ENCODE measurements around the gene CD2. TPM values are rescaled to one million over a fixed set of nuclear protein-coding genes. Genes with fewer than 3 reads are reported as not detected.

The CD2 gene
- total RNA-seq, 6 donors from 2014 or later: 3.8 to 23.5 (median 7.9) TPM

DNA sequence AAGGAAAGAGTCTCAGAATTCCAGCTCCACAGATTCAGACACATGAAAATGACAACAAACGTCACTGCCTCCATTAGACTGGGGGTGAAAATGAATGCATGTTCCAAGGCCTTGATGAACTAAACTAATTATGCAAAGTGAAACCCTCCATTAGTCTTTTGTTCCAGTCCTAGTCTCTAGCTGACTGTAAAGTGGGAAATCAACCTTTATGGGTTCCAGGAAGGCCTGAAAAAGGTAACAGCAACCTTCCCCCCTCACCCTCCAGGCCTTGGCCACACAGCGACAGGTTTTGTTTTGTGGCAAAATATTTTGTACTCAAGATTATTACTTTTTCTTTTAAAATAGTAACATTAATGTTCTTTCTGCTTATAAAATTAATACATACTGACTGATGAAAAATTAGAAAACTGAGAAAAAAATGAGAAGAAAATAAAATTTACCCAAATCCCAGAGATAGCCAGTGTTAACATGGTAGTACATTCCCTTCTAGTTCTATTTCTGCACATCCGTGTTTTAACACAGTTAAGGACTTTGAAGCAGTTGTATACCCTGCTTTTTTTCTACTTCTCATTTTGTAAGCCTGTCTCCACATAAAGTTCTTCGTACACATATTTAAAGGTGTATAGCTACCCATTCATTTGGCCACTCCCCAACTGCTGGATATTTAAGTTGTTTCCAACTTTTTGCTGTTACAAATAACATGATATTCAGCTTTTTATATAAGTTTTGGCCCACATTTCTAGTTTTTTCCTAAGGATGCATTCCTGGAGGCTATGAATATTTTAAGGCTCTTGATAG is 60.9 kb downstream of the CD2 start:
- Histone ChIP-seq H3K4me1 (no peaks in the 10 kb centered on the region), H3K27me3 (no peaks in the 10 kb centered on the region), H3K27ac (no peak overlapping the region), H3K4me3 (no peak overlapping the region), H3K9me3 (peaks cover 0 to 13% (median 2%) of the 10 kb centered on the region in 4 donors), H3K36me3 (no peaks in the 10 kb centered on the region)
- 74 to 82% methylated on average over 4 of the region's 4 CpGs for WGBS, 2 donors
- ATAC-seq (ENCODE audit: low FRiP score in 2 of 2) (no peak), DNase-seq (no peak)
- no peak for TF ChIP-seq POLR2A (IDR thresholded peaks at IDR 0.05)
- TF ChIP-seq EP300 (IDR thresholded peaks at IDR 0.05): no peak
- no peak for TF ChIP-seq POLR2AphosphoS5 (IDR thresholded peaks at IDR 0.05)
- TF ChIP-seq, protein P1, sequence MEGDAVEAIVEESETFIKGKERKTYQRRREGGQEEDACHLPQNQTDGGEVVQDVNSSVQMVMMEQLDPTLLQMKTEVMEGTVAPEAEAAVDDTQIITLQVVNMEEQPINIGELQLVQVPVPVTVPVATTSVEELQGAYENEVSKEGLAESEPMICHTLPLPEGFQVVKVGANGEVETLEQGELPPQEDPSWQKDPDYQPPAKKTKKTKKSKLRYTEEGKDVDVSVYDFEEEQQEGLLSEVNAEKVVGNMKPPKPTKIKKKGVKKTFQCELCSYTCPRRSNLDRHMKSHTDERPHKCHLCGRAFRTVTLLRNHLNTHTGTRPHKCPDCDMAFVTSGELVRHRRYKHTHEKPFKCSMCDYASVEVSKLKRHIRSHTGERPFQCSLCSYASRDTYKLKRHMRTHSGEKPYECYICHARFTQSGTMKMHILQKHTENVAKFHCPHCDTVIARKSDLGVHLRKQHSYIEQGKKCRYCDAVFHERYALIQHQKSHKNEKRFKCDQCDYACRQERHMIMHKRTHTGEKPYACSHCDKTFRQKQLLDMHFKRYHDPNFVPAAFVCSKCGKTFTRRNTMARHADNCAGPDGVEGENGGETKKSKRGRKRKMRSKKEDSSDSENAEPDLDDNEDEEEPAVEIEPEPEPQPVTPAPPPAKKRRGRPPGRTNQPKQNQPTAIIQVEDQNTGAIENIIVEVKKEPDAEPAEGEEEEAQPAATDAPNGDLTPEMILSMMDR (IDR thresholded peaks at IDR 0.05): no peak

DNA sequence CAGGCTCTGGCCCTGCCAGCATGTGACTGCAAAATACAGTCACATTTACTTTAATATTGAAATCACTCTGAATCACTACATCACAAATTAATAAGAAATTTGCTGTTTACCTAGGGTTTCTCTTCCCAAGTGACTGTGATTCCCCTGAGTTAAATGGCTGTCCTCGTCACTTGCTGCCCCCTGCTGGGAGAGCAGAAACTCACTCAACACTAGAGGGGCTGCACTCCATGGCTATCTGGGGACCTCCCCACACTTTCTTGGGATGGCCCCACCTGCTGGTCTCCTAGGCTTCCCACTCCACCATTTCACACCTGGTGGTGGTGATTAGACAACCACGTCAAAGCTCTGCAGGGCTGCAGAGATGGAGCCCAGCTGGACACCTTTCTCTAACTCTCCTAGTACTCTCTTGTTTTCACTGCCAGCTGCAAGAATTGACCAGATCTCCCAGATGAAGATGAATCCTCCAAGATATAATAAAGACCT is 63.4 kb downstream of the CD2 start:
- WGBS, 2 donors: 32 to 61% methylated on average over 2 of the region's 2 CpGs
- ATAC-seq (ENCODE audit: low FRiP score in 2 of 2): peak; percentile 72

More for the DNA sequence above, 63.4 kb downstream of the CD2 start:
- Histone ChIP-seq H3K4me3 (no peak overlapping the region), H3K27ac (no peak overlapping the region), H3K27me3 (no peaks in the 10 kb centered on the region), H3K36me3 (no peaks in the 10 kb centered on the region), H3K4me1 (no peaks in the 10 kb centered on the region), H3K9me3 (peaks cover 0 to 5% (median under 1%) of the 10 kb centered on the region in 4 donors)
- DNase-seq: peak in 1 of 2 donors; percentile 50
- TF ChIP-seq POLR2A (IDR thresholded peaks at IDR 0.05) (no peak), EP300 (IDR thresholded peaks at IDR 0.05) (no peak), POLR2AphosphoS5 (IDR thresholded peaks at IDR 0.05) (no peak)
- TF ChIP-seq, protein P1 (IDR thresholded peaks at IDR 0.05): peak; percentile 17 to 72 (median 49)

Other genes starting within 250 kb of the CD2 start
- 10 to 100 TPM; 17.8 to 52.0 (median 32.4) TPM for gene CD58, start 183.4 kb upstream of the CD2 start, total RNA-seq
- 10 to 100 TPM; 15.1 to 28.3 (median 23.7) TPM for gene IGSF3, start 86.7 kb upstream of the CD2 start, total RNA-seq
- gene PTGFRN, start 155.5 kb downstream of the CD2 start, total RNA-seq: 10 to 100 TPM; 11.7 to 33.6 (median 20.1) TPM
- gene CD101, start 247.3 kb downstream of the CD2 start, total RNA-seq: 10 to 100 TPM in 3 of 6 donors, 1 to 10 TPM in 3; 3.1 to 50.2 (median 11.7) TPM